GM10266 (cell line): Measurements from ENCODE around the gene CORO1C.
"Not testable (repeated sequence)": the region's sequence is repeated elsewhere in the genome, so short reads cannot be mapped to it uniquely, and the experiment has no call there.

Experiments used
- DNase-seq: peaks from one replicate; pipeline ENCODE4 v3.0.0; 2012; ENCODE audit errors: extremely low spot score
- TF ChIP-seq, protein P1 (sequence below): IDR thresholded peaks from 2 replicates; pipeline ENCODE4 v1.5.1; 2012; ENCODE audit warnings: mild to moderate bottlenecking, low read depth; ENCODE audit not compliant: control insufficient read depth, insufficient read depth; ENCODE audit errors: missing control alignments

The CORO1C gene

DNA sequence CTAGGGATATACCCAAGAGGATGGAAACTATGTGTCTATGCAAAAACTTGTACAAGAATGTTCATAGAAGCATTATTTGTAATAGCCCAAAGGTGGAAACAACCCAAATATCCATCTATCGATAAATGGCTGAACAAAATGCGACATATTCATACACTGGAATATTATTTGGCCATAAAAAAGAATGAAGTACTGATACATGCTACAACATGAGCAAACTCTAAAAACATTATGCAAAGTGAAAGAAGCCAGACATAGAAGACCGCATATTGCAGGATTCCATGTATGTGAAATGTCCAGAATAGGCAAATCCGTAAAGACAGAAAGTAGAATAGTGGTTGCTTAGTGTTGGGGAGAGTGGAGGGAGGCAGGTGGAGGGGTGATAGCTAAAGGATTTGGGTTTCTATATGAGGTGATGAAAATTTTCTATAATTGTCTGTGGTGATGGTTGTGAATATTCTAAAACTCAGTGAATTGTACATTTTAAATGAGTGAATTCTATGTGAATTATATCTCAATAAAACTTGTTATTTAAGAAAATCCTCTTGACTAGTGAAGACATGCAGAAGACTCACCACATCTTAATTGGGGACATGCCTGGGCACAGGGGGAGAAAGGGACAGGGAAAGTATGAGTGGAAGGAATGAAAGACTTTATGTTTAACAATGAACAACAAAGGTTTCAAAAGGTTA, 67.8 kb downstream of the CORO1C start:
- DNase-seq, result no peak
- TF ChIP-seq, protein P1, sequence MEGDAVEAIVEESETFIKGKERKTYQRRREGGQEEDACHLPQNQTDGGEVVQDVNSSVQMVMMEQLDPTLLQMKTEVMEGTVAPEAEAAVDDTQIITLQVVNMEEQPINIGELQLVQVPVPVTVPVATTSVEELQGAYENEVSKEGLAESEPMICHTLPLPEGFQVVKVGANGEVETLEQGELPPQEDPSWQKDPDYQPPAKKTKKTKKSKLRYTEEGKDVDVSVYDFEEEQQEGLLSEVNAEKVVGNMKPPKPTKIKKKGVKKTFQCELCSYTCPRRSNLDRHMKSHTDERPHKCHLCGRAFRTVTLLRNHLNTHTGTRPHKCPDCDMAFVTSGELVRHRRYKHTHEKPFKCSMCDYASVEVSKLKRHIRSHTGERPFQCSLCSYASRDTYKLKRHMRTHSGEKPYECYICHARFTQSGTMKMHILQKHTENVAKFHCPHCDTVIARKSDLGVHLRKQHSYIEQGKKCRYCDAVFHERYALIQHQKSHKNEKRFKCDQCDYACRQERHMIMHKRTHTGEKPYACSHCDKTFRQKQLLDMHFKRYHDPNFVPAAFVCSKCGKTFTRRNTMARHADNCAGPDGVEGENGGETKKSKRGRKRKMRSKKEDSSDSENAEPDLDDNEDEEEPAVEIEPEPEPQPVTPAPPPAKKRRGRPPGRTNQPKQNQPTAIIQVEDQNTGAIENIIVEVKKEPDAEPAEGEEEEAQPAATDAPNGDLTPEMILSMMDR, result no peak

DNA sequence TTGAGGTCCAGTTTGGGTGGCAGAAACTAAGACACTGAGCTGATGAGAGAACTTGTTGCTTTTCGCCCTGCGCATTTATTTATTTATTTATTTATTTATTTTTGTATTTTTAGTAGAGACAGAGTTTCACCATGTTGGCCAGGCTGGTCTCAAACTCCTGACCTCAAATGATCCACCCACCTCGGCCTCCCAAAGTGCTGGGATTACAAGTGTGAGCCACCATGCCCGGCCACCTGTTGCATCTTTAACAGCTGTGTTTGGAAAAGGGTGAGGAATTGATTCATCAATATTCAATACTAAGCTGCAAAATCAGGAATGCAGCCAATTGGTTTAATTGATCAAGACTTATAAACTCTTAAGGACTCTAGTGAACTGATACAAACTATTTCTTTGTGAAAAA, 73.2 kb downstream of the CORO1C start:
- not testable (repeated sequence) for DNase-seq

DNA sequence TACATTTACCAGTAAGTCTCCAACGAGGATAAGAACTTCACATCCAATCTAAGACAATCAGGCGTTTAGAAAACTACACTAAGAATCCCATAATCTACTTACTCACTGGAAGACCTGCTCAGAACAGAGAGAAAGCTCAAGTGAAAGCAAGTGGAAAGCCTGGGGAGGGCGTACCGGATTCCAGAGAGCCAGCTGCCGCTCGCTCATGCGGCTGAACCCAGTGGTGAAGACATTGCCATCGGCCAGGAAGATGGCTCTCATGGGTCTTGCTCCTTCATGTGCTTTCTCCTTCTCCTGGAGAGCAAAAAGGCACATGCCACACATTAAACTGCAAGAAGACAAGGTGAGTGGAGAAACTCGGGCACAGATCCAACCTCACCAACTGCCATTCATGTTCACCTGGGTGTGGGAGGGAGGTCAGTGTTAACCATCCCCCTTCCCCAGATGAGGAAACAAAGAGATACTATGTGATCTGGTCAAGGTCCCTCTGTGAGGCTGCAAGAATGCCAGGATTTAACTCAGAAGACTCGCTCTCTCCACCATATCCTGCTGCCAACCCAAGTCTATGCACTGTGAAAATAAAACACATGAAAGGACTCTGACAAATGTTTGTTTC, 74.1 kb downstream of the CORO1C start:
- TF ChIP-seq, protein P1, result no peak
- no peak for DNase-seq

DNA sequence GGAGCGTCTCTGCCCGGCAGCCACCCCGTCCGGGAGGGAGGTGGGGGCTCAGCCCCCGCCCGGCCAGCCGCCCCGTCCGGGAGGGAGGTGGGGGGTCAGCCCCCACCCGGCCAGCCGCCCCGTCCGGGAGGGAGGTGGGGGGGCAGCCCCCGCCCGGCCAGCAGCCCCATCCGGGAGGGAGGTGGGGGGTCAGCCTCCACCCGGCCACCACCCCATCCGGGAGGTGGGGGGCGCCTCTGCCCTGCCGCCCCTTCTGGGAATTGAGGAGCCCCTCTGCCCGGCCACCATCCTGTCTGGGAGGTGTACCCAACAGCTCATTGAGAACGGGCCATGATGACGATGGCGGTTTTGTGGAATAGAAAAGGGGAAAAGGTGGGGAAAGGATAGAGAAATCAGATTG, 75.1 kb downstream of the CORO1C start:
- not testable (repeated sequence) for DNase-seq

DNA sequence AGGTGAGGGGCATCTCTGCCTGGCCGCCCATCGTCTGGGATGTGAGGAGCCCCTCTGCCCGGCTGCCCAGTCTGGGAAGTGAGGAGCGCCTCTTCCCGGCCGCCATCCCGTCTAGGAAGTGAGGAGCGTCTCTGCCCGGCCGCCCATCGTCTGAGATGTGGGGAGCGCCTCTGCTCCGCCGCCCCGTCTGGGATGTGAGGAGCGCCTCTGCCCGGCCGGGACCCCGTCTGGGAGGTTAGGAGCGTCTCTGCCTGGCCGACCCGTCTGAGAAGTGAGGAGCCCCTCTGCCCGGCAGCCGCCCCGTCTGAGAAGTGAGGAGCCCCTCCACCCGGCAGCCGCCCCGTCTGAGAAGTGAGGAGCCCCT, 75.5 kb downstream of the CORO1C start:
- not testable (repeated sequence) for DNase-seq

DNA sequence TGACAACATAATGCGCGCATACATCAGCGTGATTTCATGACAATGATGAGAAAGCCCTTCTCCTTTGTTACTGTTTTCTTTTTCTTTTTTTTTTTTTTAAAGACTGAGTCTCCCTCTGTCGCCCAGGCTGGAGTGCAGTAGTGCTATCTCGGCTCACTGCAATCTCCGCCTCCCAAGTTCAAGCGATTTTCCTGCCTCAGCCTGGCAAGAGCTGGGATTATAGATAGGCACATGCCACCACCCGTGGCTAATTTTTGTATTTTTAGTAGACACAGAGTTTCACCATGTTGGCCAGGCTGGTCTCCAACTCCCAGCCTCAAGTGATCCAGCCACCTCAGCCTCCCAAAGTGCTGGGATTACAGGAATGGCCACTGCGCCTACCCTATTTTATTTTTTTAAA, 76.7 kb downstream of the CORO1C start:
- DNase-seq, result not testable (repeated sequence)

DNA sequence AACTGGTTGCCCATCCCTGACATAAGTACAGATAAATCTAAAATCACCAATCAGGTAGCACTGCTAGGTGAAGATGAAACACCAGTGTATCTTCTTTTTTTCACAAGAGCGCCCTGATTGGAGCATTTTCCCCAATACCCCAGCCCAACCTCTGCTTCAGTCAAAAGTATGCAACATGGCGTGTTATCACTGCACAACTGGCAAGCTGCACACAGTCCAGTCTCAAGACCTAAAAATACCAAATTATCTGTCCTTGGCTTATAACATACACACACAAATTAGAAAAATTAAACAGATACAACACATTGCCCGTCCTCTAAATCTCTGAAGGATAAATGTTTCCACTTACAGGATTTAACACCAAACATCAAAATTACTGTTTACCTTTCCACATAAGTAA, 77.4 kb downstream of the CORO1C start:
- TF ChIP-seq, protein P1, result no peak

DNA sequence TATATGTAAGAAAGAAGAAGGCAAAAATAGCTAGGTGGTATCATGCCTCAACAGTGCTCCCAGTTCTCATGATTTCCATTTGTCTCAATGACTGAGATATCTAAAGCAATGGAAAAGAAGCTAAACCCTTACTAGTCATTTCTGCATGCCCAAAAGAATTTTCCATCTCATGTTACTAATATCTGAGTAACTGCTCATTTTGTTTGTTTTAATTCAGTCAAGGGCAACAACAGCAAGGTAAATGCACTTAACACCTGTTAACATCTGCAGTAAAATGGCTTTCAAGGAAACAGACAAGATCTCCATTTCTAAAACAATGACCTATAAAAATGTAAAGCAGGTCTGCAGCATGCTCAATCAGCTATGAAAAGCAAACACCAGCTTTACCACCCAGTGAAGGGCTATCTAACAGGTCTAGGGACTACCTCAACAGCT, 78.2 kb downstream of the CORO1C start:
- DNase-seq, result no peak
- TF ChIP-seq, protein P1, result no peak

More for the DNA sequence above, 77.4 kb downstream of the CORO1C start:
- no peak for DNase-seq

DNA sequence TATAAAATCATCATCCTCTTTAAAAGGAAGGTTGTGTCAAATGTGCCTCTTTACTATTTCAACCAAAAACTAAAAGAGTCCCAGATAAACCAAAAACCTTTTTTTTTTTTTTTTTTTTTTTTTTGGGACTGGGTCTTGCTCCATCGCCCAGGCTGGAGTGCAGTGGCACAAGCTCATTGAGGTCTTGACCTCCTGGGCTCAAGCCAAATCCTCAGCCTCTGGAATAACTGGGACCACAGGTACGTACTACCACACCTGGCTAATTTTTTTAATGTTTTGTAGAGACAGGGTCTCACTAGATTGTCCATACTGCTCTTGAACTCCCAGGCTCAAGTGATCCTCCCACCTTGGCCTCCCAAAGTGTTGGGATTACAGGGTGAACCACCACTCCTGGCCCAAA, 81.2 kb downstream of the CORO1C start:
- TF ChIP-seq, protein P1, result no peak
- DNase-seq, result no peak
